AG09309 (cell line): ENCODE measurements around the gene CSNK1G3.

ENCODE experiments used
- DNase-seq: peaks from one replicate; pipeline ENCODE4 v3.0.0-alpha.2; 2010; ENCODE audit warnings: low read depth
- H3K4me3 ChIP-seq: 2 replicates; pipeline ENCODE4 v1.5.1; 2011; ENCODE audit warnings: mild to moderate bottlenecking, low read depth, low read length, moderate library complexity; ENCODE audit not compliant: control insufficient read depth
- CTCF ChIP-seq: IDR thresholded peaks from 2 replicates; pipeline ENCODE4 v1.5.1; 2011; ENCODE audit warnings: mild to moderate bottlenecking, low read depth, low read length, inconsistent platforms; ENCODE audit not compliant: insufficient read depth, control insufficient read depth; ENCODE audit errors: missing control alignments

Gene CSNK1G3

GRCh38 chr5:123554601-123555000, 42.6 kb downstream of the CSNK1G3 start:
- TF ChIP-seq CTCF = no peak
- H3K4me3 ChIP-seq = no peak overlapping the region

GRCh38 chr5:123557907-123558306, 45.9 kb downstream of the CSNK1G3 start:
- TF ChIP-seq CTCF = no peak
- DNase-seq = no peak
- H3K4me3 ChIP-seq = no peak overlapping the region

More at GRCh38 chr5:123554601-123555000, 42.6 kb downstream of the CSNK1G3 start:
- DNase-seq = no peak

DNA sequence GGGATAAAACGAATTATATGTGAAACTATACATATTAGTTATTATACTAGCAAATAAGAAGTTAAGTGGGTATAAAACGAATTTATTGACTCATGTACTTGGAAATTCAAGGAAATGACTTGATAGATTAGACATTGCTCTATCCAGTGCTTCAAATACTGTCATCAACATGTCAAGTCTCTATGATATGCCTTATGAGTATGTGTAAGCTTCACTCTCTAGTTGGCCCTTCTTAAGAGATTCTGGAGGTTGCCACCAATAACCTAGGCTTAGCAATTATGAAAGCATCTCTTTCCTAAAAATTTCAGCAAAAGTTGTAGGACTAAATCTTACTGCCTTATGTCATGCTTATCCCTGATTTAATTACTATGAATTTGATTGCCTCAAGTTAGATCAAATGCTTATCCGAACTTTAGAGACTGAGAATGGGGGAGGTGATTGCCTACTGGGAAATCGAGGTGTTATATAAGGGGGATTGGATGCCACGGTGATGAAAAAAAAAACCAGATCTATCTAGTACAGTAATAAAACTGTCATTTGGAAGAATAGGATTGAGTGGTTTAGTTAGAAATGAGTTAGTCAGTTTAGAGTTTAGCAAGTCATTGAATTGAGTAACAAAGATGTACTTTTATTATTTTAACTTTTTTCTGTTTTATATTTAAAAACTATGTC, 46.9 kb downstream of the CSNK1G3 start:
- no peak for TF ChIP-seq CTCF
- no peak for DNase-seq
- H3K4me3 ChIP-seq = no peak overlapping the region

GRCh38 chr5:123559434-123559775, 47.4 kb downstream of the CSNK1G3 start:
- no peak overlapping the region for H3K4me3 ChIP-seq
- no peak for DNase-seq
- no peak for TF ChIP-seq CTCF

- no peak overlapping the region for H3K4me3 ChIP-seq
- TF ChIP-seq CTCF = no peak
- no peak for DNase-seq
These were observed 49.3 kb downstream of the CSNK1G3 start for GRCh38 chr5:123561230-123561629.

DNA sequence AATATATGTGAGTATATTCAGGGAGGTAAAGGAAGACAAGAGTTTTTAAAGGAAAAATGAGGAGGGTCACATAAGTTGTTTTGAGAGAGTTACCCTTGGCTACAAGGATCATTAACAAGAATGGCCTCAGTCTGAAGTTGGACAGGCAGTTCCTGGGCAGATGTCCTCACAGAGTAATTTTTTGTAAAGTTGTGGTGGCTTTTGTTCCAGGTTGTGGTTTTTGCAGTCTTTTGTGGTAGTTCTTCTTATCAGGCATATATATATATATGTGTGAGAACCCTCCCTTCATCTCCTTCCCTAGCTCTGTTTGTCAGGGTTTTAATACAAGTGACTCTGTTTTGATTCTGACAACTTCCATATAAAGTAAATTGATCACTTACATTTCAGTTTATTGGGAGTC, 60.0 kb downstream of the CSNK1G3 start:
- no peak for DNase-seq
- TF ChIP-seq CTCF = no peak
- H3K4me3 ChIP-seq = no peak overlapping the region

GRCh38 chr5:123578390-123578789, 66.4 kb downstream of the CSNK1G3 start:
- no peak for TF ChIP-seq CTCF
- no peak for DNase-seq
- no peak overlapping the region for H3K4me3 ChIP-seq
